ENCODE results near the gene USP3. TPM values are rescaled to one million over a fixed set of nuclear protein-coding genes. Genes with fewer than 3 reads are reported as not detected.

Gene USP3
- total and polyA plus RNA-seq, 9 of the 15 experiments (the other 6 are each of a cell fraction or from before 2014, with no cell fraction given) = 17.3 to 54.3 (median 34.8) TPM

GRCh38 chr15:63605036-63605435 lies 100.6 kb downstream of the USP3 start:
- WGBS (ENCODE audit: insufficient coverage, low coverage, missing lambda C conversion rate) = 79% methylated on average over 2 of the region's 3 CpGs
- TF ChIP-seq RB1 (IDR thresholded peaks at IDR 0.05; ENCODE audit: low read depth) (no peak), AFF1 (IDR thresholded peaks at IDR 0.05; ENCODE audit: low read depth in 1 of 2, partially characterized antibody in 2 of 2) (no peak), FOXA1 (IDR thresholded peaks at IDR 0.05; ENCODE audit: borderline replicate concordance) (no peak), SREBF2 (CRISPR knock-in tag; IDR thresholded peaks at IDR 0.05) (no peak), CXXC5 (CRISPR knock-in tag; IDR thresholded peaks at IDR 0.05) (no peak), CCNT2 (IDR thresholded peaks at IDR 0.05; ENCODE audit: borderline replicate concordance, extremely low read depth, insufficient read length, low read depth, low read length) (no peak), CGGBP1 (CRISPR knock-in tag; IDR thresholded peaks at IDR 0.05) (no peak), ZNF449 (CRISPR knock-in tag; IDR thresholded peaks at IDR 0.05) (no peak), TSC22D4 (tag; IDR thresholded peaks at IDR 0.05) (no peak), ZNF124 (CRISPR knock-in tag; IDR thresholded peaks at IDR 0.05) (no peak)
- BruUV-seq (replicated peaks) = no TSS peak
- Histone ChIP-seq H3K79me2 (ENCODE audit: control insufficient read depth, insufficient read depth, low read length) (no peaks in the 10 kb centered on the region), H3K27me3 (ENCODE audit: control insufficient read depth in 2 of 2, insufficient read depth in 2 of 2, low read length in 2 of 2) (no peaks in the 10 kb centered on the region), H3K9me1 (ENCODE audit: control insufficient read depth, insufficient read depth, low read length) (no peaks in the 10 kb centered on the region), H3K4me3 (no peak overlapping the region), H3K27ac (ENCODE audit: extremely low read depth, low read depth, low read length) (no peak overlapping the region), H3K4me1 (replicated peaks in 1 of 2; ENCODE audit: control insufficient read depth in 2 of 2, insufficient read depth in 2 of 2, low read length in 2 of 2) (peaks cover 0 to 5% of the 10 kb centered on the region in 2 experiments; a peak in 1 of 5 replicates), H3K36me3 (ENCODE audit: control insufficient read depth, insufficient read depth, low read length) (peaks cover 43% of the 10 kb centered on the region; the same call in 2 of the 3 replicates), H3K9me3 (replicated peaks; ENCODE audit: control insufficient read depth, insufficient read depth, low read depth, low read length) (no peaks in the 10 kb centered on the region), H2AFZ (ENCODE audit: low read depth, low read length) (no peak overlapping the region), H3K9ac (ENCODE audit: insufficient read depth in 1 of 2, low read depth in 2 of 2, low read length in 2 of 2) (no peak overlapping the region), H3K4me2 (ENCODE audit: insufficient read depth, low read length) (no peak overlapping the region), H4K20me1 (replicated peaks; ENCODE audit: control insufficient read depth, insufficient read depth, low read length) (no peaks in the 10 kb centered on the region)
- FAIRE-seq (no peak), ATAC-seq (no peak), DNase-seq (ENCODE audit: extremely low read depth in 1 of 4, low spot score in 3 of 4) (no peak)
- intact Hi-C loops (cut with micrococcal nuclease) (no loop called here), in situ Hi-C loops (cut with MboI) (no loop called here)
- CTCF ChIA-PET (ENCODE audit: low intra/inter-chr PET ratio) = no interaction called here
- POLR2A ChIA-PET = interaction anchor here (0.7 to 0.9 kb wide), 2 partner anchors 9 to 306 kb away, joined by 3 to 4 read pairs; partner anchors contain the start of gene FBXL22

Data from K562 (cell line).